ENCODE data around the gene ZNF436.
A peak's percentile ranks its signal among the peaks of the same experiment; 100 is the strongest.
"Not testable (repeated sequence)": the region's sequence is repeated elsewhere in the genome, so short reads cannot be mapped to it uniquely, and the experiment has no call there.

The ZNF436 gene

GRCh38 chr1:23389837-23390321 is 20.2 kb upstream of the ZNF436 start:
- H3K27me3 ChIP-seq (replicated peaks; ENCODE audit: control insufficient read depth, insufficient read depth, low read length): no peaks in the 10 kb centered on the region

GRCh38 chr1:23387494-23387893 is 17.9 kb upstream of the ZNF436 start:
- no peaks in the 10 kb centered on the region for H3K9me3 ChIP-seq (ENCODE audit: control insufficient read depth, low read length)
- no peaks in the 10 kb centered on the region for H3K36me3 ChIP-seq (ENCODE audit: control insufficient read depth, insufficient read depth, low read length, severe bottlenecking)
- H3K27me3 ChIP-seq (replicated peaks; ENCODE audit: control insufficient read depth, insufficient read depth, low read length): no peaks in the 10 kb centered on the region
- no peak overlapping the region for H3K9ac ChIP-seq (ENCODE audit: low read length)
- no peak for DNase-seq (ENCODE audit: low read depth)
- peaks cover 10% of the 10 kb centered on the region for H3K4me1 ChIP-seq (ENCODE audit: control insufficient read depth, insufficient read depth, low read length)
- no peak overlapping the region for H3K4me3 ChIP-seq (ENCODE audit: low read length)

More at GRCh38 chr1:23389837-23390321, 20.2 kb upstream of the ZNF436 start:
- Histone ChIP-seq H3K9me3 (ENCODE audit: control insufficient read depth, low read length) (no peaks in the 10 kb centered on the region), H3K36me3 (ENCODE audit: control insufficient read depth, insufficient read depth, low read length, severe bottlenecking) (no peaks in the 10 kb centered on the region), H3K9ac (ENCODE audit: low read length) (no peak overlapping the region), H3K4me3 (ENCODE audit: low read length) (no peak overlapping the region), H3K4me1 (ENCODE audit: control insufficient read depth, insufficient read depth, low read length) (peaks cover 18% of the 10 kb centered on the region)
- no peak for DNase-seq (ENCODE audit: low read depth)

- Histone ChIP-seq H3K4me1 (ENCODE audit: control insufficient read depth, insufficient read depth, low read length) (peaks cover 18% of the 10 kb centered on the region), H3K9ac (ENCODE audit: low read length) (no peak overlapping the region), H3K4me3 (ENCODE audit: low read length) (no peak overlapping the region), H3K27me3 (replicated peaks; ENCODE audit: control insufficient read depth, insufficient read depth, low read length) (no peaks in the 10 kb centered on the region), H3K9me3 (ENCODE audit: control insufficient read depth, low read length) (no peaks in the 10 kb centered on the region), H3K36me3 (ENCODE audit: control insufficient read depth, insufficient read depth, low read length, severe bottlenecking) (no peaks in the 10 kb centered on the region)
- DNase-seq (ENCODE audit: low read depth): no peak
Measured at GRCh38 chr1:23385119-23385621, 15.5 kb upstream of the ZNF436 start.

- no peaks in the 10 kb centered on the region for H3K9me3 ChIP-seq (ENCODE audit: control insufficient read depth, low read length)
- no peaks in the 10 kb centered on the region for H3K36me3 ChIP-seq (ENCODE audit: control insufficient read depth, insufficient read depth, low read length, severe bottlenecking)
- H3K27me3 ChIP-seq (replicated peaks; ENCODE audit: control insufficient read depth, insufficient read depth, low read length): no peaks in the 10 kb centered on the region
- H3K4me1 ChIP-seq (ENCODE audit: control insufficient read depth, insufficient read depth, low read length): peaks cover 18% of the 10 kb centered on the region
- H3K9ac ChIP-seq (ENCODE audit: low read length): no peak overlapping the region
- H3K4me3 ChIP-seq (ENCODE audit: low read length): no peak overlapping the region
- peak; percentile 7 for DNase-seq (ENCODE audit: low read depth)
Measured at GRCh38 chr1:23384312-23385058, 14.8 kb upstream of the ZNF436 start.

GRCh38 chr1:23383577-23384311 is 14.1 kb upstream of the ZNF436 start:
- no peaks in the 10 kb centered on the region for H3K36me3 ChIP-seq (ENCODE audit: control insufficient read depth, insufficient read depth, low read length, severe bottlenecking)
- H3K9ac ChIP-seq (ENCODE audit: low read length): no peak overlapping the region
- no peaks in the 10 kb centered on the region for H3K9me3 ChIP-seq (ENCODE audit: control insufficient read depth, low read length)
- no peak overlapping the region for H3K4me3 ChIP-seq (ENCODE audit: low read length)
- no peaks in the 10 kb centered on the region for H3K27me3 ChIP-seq (replicated peaks; ENCODE audit: control insufficient read depth, insufficient read depth, low read length)
- H3K4me1 ChIP-seq (ENCODE audit: control insufficient read depth, insufficient read depth, low read length): peaks cover 21% of the 10 kb centered on the region
- DNase-seq (ENCODE audit: low read depth): no peak

- peaks cover 40% of the 10 kb centered on the region for H3K4me1 ChIP-seq (ENCODE audit: control insufficient read depth, insufficient read depth, low read length)
- no peak overlapping the region for H3K4me3 ChIP-seq (ENCODE audit: low read length)
- no peaks in the 10 kb centered on the region for H3K27me3 ChIP-seq (replicated peaks; ENCODE audit: control insufficient read depth, insufficient read depth, low read length)
- H3K9ac ChIP-seq (ENCODE audit: low read length): no peak overlapping the region
- H3K9me3 ChIP-seq (ENCODE audit: control insufficient read depth, low read length): no peaks in the 10 kb centered on the region
- no peak for DNase-seq (ENCODE audit: low read depth)
- no peaks in the 10 kb centered on the region for H3K36me3 ChIP-seq (ENCODE audit: control insufficient read depth, insufficient read depth, low read length, severe bottlenecking)
Measured at GRCh38 chr1:23381233-23381885, 11.7 kb upstream of the ZNF436 start.

- no peak for DNase-seq (ENCODE audit: low read depth)
- Histone ChIP-seq H3K9me3 (ENCODE audit: control insufficient read depth, low read length) (no peaks in the 10 kb centered on the region), H3K27me3 (replicated peaks; ENCODE audit: control insufficient read depth, insufficient read depth, low read length) (no peaks in the 10 kb centered on the region)
Measured at GRCh38 chr1:23380719-23381118, 11.1 kb upstream of the ZNF436 start.

GRCh38 chr1:23380236-23380635 is 10.6 kb upstream of the ZNF436 start:
- not testable (repeated sequence) for H3K4me3 ChIP-seq (ENCODE audit: low read length); H3K9me3 ChIP-seq (ENCODE audit: control insufficient read depth, low read length); DNase-seq (ENCODE audit: low read depth); H3K9ac ChIP-seq (ENCODE audit: low read length); H3K27me3 ChIP-seq (replicated peaks; ENCODE audit: control insufficient read depth, insufficient read depth, low read length); H3K36me3 ChIP-seq (ENCODE audit: control insufficient read depth, insufficient read depth, low read length, severe bottlenecking)
- peaks cover 43% of the 10 kb centered on the region for H3K4me1 ChIP-seq (ENCODE audit: control insufficient read depth, insufficient read depth, low read length)

More at GRCh38 chr1:23380719-23381118, 11.1 kb upstream of the ZNF436 start:
- Histone ChIP-seq H3K9ac (ENCODE audit: low read length) (no peak overlapping the region), H3K4me1 (ENCODE audit: control insufficient read depth, insufficient read depth, low read length) (peaks cover 43% of the 10 kb centered on the region), H3K4me3 (ENCODE audit: low read length) (no peak overlapping the region), H3K36me3 (ENCODE audit: control insufficient read depth, insufficient read depth, low read length, severe bottlenecking) (no peaks in the 10 kb centered on the region)

GRCh38 chr1:23376890-23377811 is 7.5 kb upstream of the ZNF436 start:
- Histone ChIP-seq H3K4me3 (ENCODE audit: low read length) (peak overlapping the region; percentile 45), H3K9me3 (ENCODE audit: control insufficient read depth, low read length) (no peaks in the 10 kb centered on the region), H3K9ac (ENCODE audit: low read length) (peak overlapping the region; percentile 83), H3K4me1 (ENCODE audit: control insufficient read depth, insufficient read depth, low read length) (peaks cover 46% of the 10 kb centered on the region), H3K36me3 (ENCODE audit: control insufficient read depth, insufficient read depth, low read length, severe bottlenecking) (no peaks in the 10 kb centered on the region), H3K27me3 (replicated peaks; ENCODE audit: control insufficient read depth, insufficient read depth, low read length) (no peaks in the 10 kb centered on the region)
- peak; percentile 64 for DNase-seq (ENCODE audit: low read depth)

- DNase-seq (ENCODE audit: low read depth); H3K27me3 ChIP-seq (replicated peaks; ENCODE audit: control insufficient read depth, insufficient read depth, low read length); H3K36me3 ChIP-seq (ENCODE audit: control insufficient read depth, insufficient read depth, low read length, severe bottlenecking); H3K9ac ChIP-seq (ENCODE audit: low read length); H3K9me3 ChIP-seq (ENCODE audit: control insufficient read depth, low read length); H3K4me3 ChIP-seq (ENCODE audit: low read length): not testable (repeated sequence)
- H3K4me1 ChIP-seq (ENCODE audit: control insufficient read depth, insufficient read depth, low read length): peaks cover 62% of the 10 kb centered on the region
Measured at GRCh38 chr1:23374079-23374735, 4.6 kb upstream of the ZNF436 start.

Measured in adipocyte (in vitro differentiated cells).